GM10847 (cell line): ENCODE data around the gene PGAM5.

Experiments
- POLR2A ChIP-seq: IDR thresholded peaks from 2 replicates; pipeline ENCODE4 v1.6.1; 2011; ENCODE audit not compliant: insufficient read length; ENCODE audit errors: extremely low read depth

The PGAM5 gene

DNA sequence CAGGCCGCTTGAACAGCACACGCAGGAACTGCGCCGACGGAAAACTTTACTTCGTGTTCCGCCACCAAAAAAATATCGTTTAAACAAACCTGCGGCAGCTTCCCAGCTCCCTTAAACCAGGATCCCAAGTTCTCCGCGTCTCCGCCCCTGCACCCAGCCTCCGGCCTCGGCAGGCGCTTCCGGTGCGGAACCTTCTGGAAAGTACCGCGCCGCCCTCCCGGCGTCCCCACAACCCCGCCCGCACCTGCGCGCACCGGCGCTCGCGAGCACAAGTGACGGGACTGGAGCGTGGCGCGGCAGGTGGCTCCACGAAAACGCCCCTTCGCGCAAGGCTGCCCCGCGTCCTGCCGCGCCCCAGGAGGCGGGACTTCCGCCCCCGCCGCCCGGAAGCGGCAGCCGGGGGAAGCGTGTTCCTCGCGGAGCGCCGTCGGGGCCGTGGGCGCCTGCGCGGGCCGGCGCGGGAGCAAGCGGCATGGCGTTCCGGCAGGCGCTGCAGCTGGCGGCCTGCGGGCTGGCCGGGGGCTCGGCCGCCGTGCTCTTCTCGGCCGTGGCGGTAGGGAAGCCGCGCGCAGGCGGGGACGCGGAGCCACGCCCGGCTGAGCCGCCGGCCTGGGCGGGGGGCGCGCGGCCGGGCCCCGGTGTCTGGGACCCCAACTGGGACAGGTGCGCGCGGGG, at the start of gene PGAM5:
Gene PGAM5, plus strand, starts transcription at position 438 of the 675 bp plus-strand sequence. Its CDS starts 35 bp downstream, at position 473.
- peak; percentile 83 for TF ChIP-seq POLR2A

DNA sequence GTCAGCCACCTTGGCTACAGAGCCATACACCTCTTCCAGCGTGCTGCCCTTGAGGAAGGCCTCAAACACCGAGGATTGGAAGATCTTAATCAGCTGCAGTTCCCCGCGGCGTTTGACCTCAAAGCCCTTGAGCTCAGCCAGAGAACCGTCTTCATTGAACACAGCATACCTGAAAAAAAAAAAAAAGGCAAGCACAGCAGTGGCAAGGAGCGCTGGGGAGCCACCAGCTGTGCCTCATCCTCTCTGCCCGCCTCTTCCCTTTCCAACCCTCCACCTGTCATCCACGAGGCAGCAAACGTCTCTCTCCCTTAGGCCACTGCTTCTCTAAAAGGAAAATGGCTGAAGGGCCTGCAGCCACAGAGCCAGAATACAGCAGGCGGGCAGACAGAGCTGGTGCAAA, 49.6 kb upstream of the PGAM5 start:
- no peak for TF ChIP-seq POLR2A

DNA sequence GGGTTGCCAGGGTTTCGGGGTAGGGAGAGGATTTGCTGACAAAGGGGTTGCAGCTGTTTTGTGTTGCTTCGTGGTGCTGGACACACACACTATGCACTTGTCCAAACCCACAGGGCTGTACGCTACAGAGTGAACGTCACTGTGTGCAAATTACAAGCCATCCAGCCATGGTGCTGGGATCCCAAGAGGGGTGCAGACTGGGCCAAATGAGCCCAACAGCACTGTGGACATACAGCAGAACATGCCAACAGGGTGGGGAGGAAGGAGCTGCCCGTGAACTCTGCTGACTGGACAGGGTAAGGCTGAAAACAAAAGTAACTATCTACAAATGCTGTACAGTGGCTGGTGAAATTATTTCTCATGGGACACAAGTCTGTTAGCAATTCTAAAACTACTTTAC, 48.7 kb upstream of the PGAM5 start:
- no peak for TF ChIP-seq POLR2A

DNA sequence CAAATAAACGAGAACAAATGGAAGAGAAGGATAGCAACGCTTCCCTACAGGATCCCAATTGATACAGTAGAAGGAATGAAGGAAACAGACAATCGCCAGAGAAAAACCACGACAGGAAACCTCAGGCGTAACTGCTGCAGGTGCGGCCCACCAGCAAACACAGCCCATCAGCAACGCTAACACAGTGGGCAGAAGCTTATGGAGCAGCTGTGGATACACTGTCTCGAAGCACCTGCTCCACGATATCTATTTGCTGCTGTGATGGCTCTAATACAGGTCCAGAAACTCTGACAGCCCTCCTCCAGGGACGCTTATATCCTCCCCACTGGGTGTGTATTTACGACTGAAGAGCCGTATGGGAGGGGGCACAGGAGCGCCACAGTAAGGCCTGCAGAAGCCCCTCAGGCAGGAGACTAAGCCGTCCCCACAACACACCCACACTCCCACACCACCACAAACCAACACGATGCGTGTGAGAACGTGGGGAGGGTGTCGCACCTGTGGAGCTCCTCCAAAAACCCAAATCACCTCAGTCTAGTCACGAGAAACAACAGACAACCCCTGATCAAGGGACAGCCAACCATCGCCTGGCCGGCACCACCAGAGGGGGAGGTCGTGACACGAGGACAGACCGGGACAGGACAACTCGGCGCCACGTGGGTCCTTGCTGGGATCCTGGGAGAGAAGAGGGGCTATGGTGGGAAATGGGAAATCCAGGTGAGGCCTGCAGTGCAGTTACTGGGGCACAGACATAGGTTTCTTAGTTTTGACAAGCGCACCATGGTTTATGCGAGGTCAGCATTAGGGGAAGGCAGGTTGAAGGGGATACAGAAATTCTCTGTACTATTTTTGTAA, 47.5 kb upstream of the PGAM5 start:
- no peak for TF ChIP-seq POLR2A

DNA sequence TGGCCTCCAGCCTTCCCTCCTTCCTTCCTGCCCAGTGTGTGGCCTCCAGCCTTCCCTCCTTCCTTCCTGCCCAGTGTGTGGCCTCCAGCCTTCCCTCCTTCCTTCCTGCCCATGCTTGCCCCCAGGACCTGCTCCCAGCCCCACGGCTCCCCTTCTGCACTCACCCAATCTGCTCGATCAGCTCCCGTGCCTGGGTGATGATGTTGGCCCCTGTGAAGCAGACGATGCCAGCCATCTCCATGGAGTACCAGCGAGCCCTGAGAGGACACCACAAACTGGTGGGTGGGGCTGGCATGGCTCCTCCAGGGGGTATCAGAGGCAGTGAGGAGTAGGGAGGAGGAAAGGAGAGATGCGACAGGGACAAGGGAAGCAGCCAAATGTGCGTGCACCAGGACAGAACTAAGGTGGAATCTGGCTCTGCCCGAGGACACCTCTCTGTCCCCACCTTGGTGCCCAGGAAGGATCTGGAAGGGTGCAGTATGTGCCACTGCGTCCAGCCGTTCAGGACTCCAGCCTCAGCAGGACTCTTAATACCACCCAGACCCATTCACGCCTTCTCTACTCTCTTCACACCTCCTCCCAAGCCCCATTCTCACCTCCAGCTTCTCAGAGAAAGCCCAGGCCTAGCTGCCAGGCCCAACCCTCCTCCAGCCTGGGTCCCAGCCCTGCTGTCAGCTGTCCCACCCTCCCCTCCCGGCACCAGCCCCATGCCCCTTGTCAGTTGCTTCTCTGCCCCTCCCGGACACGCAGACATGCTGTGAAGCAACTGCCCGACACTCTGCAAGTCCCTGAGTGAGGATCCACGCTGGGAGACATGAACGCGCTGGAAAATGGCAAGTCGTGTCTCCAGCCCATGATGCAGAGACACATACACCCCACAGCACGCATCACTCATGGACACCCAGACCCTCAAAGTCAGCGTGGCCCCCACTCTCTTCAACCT, 46.2 kb upstream of the PGAM5 start:
- TF ChIP-seq POLR2A: no peak

DNA sequence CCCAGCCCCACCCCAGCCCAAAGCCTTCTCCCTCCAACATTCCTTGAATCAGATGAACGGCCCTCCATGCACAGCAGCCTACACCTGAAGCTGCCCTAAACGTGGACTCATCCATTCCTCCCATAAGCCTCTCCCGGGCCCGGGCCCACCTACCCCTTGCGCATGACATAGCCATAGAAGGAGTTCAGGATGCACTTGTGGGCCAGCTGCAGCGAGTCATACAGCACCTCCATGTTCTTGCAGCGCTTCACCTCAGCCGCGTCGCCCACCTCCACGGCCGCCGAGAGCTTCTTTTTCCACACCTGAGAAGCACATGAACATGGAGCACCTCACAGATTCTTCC, 45.5 kb upstream of the PGAM5 start:
- no peak for TF ChIP-seq POLR2A

DNA sequence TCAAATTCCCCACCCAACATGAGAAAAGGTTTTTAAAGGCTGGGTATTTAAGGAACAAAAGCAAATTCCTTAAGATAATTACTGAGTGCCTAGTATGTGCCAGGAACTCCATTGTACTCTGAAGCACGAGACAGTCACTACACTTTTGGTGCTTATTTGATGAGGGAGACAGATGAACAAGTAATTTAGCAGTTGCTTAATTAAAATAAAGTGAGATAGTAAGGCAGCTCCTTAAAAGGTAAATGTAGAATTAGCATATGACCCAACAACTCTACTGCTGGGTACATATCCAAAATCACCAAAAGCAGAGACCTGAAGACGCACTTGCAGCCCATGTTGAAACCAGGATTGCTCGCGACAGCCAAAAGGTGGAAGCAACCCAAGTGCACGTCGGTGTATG, 44.8 kb upstream of the PGAM5 start:
- TF ChIP-seq POLR2A: no peak

DNA sequence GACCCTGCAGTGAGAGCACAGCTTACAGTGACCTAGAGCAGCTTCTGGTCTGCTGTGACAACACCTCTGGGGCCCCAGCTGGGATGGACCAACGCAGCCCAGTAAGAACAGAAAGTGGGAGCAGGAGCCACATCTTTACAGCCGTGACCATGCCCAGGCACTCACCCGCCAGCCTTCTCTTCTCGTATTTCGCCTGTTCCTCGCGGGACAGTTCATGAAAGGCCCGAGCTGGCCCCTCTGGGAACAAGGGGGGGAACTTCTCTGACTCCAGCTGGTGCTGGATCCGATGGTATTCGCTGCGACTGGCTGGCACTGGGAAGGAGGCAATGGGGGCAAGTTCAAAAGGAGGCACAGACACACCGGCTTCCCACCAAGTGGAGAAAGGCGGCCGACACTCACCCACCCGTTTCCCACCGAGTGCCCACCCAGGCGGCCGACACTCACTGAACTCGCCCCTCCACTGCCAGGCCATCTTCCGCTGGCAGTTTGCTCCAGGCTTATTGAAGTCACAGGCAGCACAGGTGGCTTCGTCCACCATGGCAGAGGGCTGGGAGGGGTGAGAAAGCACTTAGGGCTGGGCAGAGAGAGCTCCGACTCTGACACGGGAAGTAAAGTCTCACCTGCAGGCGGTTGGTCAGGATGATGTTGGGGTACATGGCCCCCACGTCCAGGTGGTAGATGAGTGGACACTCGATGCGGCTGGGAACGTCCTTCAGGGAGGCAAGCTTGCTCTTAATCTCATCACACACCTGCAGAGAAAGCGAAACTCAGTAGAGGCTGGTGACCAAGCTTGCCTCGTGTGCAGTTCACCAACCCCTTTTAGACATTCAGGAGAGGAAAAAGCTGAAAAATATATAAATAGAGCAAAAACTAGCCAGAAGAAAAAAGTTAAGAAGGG, 42.2 kb upstream of the PGAM5 start:
- TF ChIP-seq POLR2A: no peak

DNA sequence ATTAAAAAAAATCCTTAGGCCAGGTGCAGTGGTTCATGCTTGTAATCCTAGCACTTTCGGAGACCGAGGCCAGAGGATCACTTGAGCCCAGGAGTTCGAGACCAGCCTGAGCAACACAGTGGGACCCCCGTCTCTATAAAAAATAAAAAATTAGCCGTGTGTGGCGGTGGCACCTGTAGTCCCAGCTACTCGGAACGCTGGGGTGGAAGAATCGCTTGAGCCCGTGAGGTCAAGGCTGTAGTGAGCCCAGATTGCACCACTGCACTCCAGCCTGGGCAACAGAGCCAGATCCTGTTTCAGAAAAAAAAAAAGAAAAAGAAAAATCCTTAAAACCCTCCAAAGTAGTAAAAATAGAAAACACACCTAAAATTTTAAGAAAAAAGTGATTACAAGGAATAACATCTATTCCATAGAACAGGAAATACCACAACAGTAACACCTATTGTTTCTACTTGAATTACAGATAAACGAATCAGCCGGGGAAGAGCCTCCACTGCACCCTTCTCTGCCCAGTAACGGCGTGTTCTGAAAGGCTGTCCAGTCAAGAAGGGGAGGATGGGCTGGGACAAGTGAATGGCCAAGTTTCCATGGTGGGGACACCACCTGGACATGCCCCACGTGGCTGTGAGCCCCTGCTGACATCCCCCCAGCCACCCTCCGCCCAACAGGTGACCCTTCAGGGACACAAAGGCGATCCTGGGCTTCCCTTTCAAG, 41.3 kb upstream of the PGAM5 start:
- no peak for TF ChIP-seq POLR2A

DNA sequence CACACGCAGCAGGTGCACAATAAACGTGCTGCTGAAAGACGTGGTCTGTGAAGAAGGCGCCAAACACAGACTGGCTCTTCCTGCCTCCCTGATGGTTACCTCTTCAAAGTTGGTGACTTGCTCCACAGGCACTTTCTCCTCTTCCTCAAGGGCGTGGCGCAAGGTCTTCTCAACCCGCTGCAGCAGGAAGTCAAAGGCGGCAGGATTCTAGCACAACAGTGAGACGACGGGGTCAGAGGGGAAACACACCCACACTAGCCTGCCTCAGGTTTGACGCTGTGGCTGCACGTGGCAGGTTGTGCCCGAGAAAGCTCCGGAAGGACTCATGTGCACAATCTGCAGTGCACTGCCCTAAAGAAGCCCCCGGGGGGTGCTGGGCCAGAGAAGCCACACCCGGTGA, 38.5 kb upstream of the PGAM5 start:
- no peak for TF ChIP-seq POLR2A

DNA sequence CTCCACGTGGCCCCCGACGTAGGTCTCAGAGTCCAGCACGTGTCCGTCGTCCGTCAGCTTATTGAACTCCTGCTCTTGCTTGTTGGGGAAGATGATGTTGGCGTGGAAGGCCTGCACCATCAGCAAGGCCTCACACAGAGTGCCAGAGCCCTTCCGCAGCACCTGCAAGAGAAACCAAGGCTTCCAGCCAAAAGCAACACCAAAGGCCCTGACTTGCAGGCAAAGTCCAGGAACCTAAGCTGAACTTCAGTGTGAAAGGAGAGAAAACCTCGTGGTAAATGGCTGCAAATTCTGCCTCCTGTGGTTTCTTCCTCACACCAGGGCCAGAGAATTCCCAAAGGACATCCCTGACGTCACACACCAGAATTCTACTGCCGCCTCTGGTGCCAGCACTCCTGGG, 38.0 kb upstream of the PGAM5 start:
- TF ChIP-seq POLR2A: no peak

DNA sequence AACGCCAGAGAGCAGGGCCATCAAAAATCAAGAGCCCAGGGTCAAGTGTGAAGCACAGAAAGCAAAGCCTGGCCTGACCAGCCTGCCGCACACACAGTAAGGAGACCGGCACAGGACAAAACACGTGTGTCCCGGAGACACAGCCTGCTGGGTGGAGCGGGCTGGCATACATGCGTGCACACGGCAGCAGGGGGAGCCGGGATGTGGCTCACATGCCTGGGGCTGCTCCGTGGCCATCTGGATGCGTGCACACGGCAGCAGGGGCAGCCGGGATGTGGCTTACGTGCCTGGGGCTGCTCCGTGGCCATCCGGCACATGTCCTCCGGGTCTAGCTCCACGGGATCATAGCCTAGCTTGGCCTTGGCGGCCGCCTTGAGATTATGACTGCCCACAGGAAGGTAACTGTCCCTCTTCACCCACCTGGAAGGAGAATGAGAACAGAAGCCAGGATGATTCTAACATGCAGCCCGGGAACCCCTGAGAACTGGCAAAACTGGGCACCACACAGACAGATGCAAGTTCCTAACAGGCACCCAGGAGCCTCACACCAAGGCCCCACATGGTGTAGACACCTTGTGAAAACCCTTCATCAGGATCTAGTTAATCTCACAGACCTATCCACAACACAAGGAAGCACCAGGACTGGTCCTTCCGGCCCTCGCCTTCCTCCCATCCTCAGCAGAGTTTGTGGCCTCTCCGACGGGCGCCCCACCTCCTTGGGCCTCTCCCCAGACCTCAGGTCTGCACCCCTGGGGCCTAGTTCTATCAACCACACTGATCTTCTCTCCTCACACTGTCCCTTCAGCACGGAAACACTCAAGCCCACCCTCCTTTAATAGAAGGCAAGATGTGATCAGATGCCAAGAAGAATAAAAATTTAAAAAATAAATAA, 37.1 kb upstream of the PGAM5 start:
- no peak for TF ChIP-seq POLR2A

DNA sequence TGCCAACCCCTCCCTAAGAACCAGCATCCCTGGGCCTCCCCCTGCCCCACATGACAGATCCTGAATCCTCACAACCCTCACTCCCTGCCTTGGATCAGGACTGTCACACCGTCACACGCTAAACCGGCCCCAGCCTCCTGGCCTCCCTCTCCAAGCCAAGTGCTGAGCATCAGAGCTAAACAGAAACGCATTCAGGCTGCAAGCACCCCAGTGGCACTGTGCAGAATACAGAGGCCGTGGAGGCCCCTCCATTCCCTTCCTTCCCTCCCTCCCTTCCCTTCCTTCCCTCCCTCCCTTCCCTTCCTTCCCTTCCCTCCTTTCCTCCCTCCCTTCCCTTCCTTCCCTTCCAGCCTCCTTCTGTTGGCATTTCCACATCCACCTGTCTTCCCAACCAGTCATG, 36.1 kb upstream of the PGAM5 start:
- TF ChIP-seq POLR2A: no peak
